HFF-Myc (cell line): ENCODE measurements around the gene STEAP4.

Source experiments
- DNase-seq: peaks from one replicate; pipeline ENCODE4 v3.0.0-alpha.2; 2011; ENCODE audit warnings: low read depth; ENCODE audit errors: extremely low read depth
- H3K4me3 ChIP-seq: replicated peaks from 2 replicates; pipeline ENCODE4 v1.5.1; 2011; ENCODE audit warnings: low read depth, mild to moderate bottlenecking, control low read depth, low read length
- CTCF ChIP-seq: IDR thresholded peaks from 2 replicates; pipeline ENCODE4 v1.5.1; 2012; ENCODE audit warnings: mild to moderate bottlenecking, low read depth, low read length, control low read depth; ENCODE audit errors: missing control alignments

The STEAP4 gene

GRCh38 chr7:88344956-88345832, 38.5 kb upstream of the STEAP4 start:
- no peak for DNase-seq
- TF ChIP-seq CTCF = peak; percentile 42
- no peak overlapping the region for H3K4me3 ChIP-seq

DNA sequence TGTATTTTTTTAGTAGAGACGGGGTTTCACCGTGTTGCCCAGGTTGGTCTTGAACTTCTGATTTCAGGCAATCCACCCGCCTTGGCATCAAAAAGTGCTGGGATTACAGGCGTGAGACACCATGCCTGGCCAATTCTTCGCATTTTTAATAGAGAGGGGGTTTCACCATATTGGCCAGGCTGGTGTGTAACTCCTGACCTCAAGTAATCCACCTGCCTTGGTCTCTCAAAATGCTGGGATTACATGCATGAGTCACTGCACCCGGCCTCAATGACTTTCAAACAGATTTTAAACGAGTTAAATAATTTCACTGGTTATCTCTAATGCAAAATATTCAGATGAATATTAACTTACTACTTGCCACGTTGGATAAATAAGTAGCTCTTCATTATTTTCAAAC, 37.6 kb upstream of the STEAP4 start:
- DNase-seq = no peak
- no peak for TF ChIP-seq CTCF
- no peak overlapping the region for H3K4me3 ChIP-seq

- TF ChIP-seq CTCF = no peak
Observed at GRCh38 chr7:88339195-88339922, 32.7 kb upstream of the STEAP4 start.

DNA sequence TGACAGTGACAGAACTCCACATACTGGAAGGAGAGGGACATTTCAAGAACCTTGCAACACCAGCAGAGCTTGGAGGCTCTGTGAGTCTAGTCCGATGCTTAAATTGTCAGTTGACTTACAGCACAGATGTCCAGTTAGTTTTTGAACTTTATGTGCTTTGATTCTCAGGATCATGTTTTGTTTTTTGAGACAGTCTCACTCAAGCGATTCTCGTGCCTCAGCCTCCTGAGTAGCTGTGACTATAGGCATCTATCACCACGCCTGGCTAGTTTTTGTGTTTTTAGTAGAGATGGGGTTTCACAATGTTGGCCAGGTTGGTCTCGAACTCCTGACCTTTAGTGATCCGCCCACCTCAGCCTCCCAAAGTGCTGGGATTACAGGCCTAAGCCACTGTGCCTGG, 31.8 kb upstream of the STEAP4 start:
- H3K4me3 ChIP-seq = no peak overlapping the region
- no peak for TF ChIP-seq CTCF
- DNase-seq = no peak

More at GRCh38 chr7:88339195-88339922, 32.7 kb upstream of the STEAP4 start:
- no peak overlapping the region for H3K4me3 ChIP-seq
- DNase-seq = no peak

DNA sequence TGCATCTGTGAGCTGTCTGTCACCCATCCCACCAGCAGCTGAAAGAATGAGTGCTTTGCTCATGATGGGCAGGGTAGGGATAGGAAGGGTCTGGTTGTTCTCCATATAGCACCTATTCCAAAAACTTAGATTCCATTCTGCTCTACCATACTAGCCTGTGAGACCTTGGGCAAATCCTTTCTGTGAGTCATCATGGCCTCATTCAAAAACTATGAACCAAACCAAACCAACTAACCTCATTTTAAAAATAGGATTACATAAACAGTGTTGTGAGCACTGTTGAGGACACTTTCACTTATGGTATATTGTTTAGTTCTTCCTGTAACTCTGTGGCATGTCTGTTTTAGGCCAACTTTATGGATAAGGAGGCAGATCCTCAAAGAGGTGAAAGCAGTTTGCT, 30.9 kb upstream of the STEAP4 start:
- DNase-seq = no peak

GRCh38 chr7:88331322-88331721, 24.6 kb upstream of the STEAP4 start:
- no peak for TF ChIP-seq CTCF
- no peak overlapping the region for H3K4me3 ChIP-seq

More for the DNA sequence above, 30.9 kb upstream of the STEAP4 start:
- no peak for TF ChIP-seq CTCF
- H3K4me3 ChIP-seq = no peak overlapping the region

More at GRCh38 chr7:88331322-88331721, 24.6 kb upstream of the STEAP4 start:
- DNase-seq = no peak
